HG02973 (cell line): Measurements from ENCODE around the gene CYP2A13.
"Not testable (repeated sequence)": the region's sequence is repeated elsewhere in the genome, so short reads cannot be mapped to it uniquely, and the experiment has no call there.

Source experiments
- ATAC-seq: cut with Tn5 transposase; IDR thresholded peaks from one replicate; pipeline ENCODE4 v1.9.1; 2021; ENCODE audit warnings: moderate library complexity; ENCODE audit not compliant: unreplicated experiment

The CYP2A13 gene

GRCh38 chr19:41116261-41116660 lies 28.0 kb downstream of the CYP2A13 start:
- ATAC-seq, result no peak

- not testable (repeated sequence) for ATAC-seq
Measured at GRCh38 chr19:41120929-41121911, 33.0 kb downstream of the CYP2A13 start.

- not testable (repeated sequence) for ATAC-seq
Measured at GRCh38 chr19:41122846-41123245, 34.6 kb downstream of the CYP2A13 start.

- no peak for ATAC-seq
Measured at GRCh38 chr19:41123716-41124294, 35.6 kb downstream of the CYP2A13 start.

GRCh38 chr19:41126765-41127203 lies 38.5 kb downstream of the CYP2A13 start:
- ATAC-seq, result not testable (repeated sequence)

GRCh38 chr19:41127362-41127761 lies 39.1 kb downstream of the CYP2A13 start:
- ATAC-seq, result not testable (repeated sequence)

- ATAC-seq, result not testable (repeated sequence)
Measured at GRCh38 chr19:41127801-41128300, 39.6 kb downstream of the CYP2A13 start.

- ATAC-seq, result no peak
Measured at GRCh38 chr19:41128692-41129091, 40.4 kb downstream of the CYP2A13 start.

- ATAC-seq, result no peak
Measured at GRCh38 chr19:41131186-41131585, 42.9 kb downstream of the CYP2A13 start.

GRCh38 chr19:41133260-41133659 lies 45.0 kb downstream of the CYP2A13 start:
- ATAC-seq, result no peak

- no peak for ATAC-seq
Measured at GRCh38 chr19:41134616-41135015, 46.4 kb downstream of the CYP2A13 start.

GRCh38 chr19:41135390-41136384 lies 47.4 kb downstream of the CYP2A13 start:
- ATAC-seq, result not testable (repeated sequence)

- ATAC-seq, result no peak
Measured at GRCh38 chr19:41136636-41137455, 48.6 kb downstream of the CYP2A13 start.

GRCh38 chr19:41144403-41144802 lies 56.2 kb downstream of the CYP2A13 start:
- ATAC-seq, result no peak
